Liver (tissue), 9 donors: ENCODE data around the gene COL8A2. TPM values are rescaled to one million over a fixed set of nuclear protein-coding genes. Genes with fewer than 3 reads are reported as not detected.
A peak's percentile ranks its signal among the peaks of the same experiment; 100 is the strongest.

Experiments
- DNase-seq: peaks from one replicate; pipeline ENCODE4 v3.0.0-alpha.2; 2017; ENCODE audit warnings: low spot score
- H3K27ac ChIP-seq, 2 donors: one replicate each; pipeline ENCODE4 v1.7.0; 2013; ENCODE audit warnings: inconsistent platforms in 2 of 2, low read length in 2 of 2, control low read depth in 1 of 2, low read depth in 1 of 2, mild to moderate bottlenecking in 1 of 2
- H3K27me3 ChIP-seq, 4 donors: one replicate each; pipeline versions ENCODE4 v1.6.1 to v1.7.0; 2013; ENCODE audit warnings: low read length in 3 of 4, inconsistent platforms in 1 of 4, mild to moderate bottlenecking in 1 of 4, moderate library complexity in 1 of 4; ENCODE audit not compliant: control insufficient read depth in 4 of 4, insufficient read depth in 4 of 4
- H3K36me3 ChIP-seq, 4 donors: one replicate each; pipeline versions ENCODE4 v1.6.1 to v1.7.0; 2013; ENCODE audit warnings: low read length in 3 of 4, mild to moderate bottlenecking in 3 of 4, low read depth in 1 of 4, moderate library complexity in 1 of 4; ENCODE audit not compliant: control insufficient read depth in 4 of 4, insufficient read depth in 3 of 4
- H3K4me1 ChIP-seq, 4 donors: one replicate each; pipeline versions ENCODE4 v1.6.1 to v1.7.0; 2013; ENCODE audit warnings: low read length in 3 of 4, mild to moderate bottlenecking in 3 of 4, moderate library complexity in 1 of 4; ENCODE audit not compliant: control insufficient read depth in 4 of 4, insufficient read depth in 4 of 4
- H3K4me3 ChIP-seq, 3 donors: one replicate each; pipeline versions ENCODE4 v1.6.1 to v1.7.0; 2013; ENCODE audit warnings: low read length in 3 of 3, control low read depth in 1 of 3, low read depth in 1 of 3, mild to moderate bottlenecking in 1 of 3
- H3K9ac ChIP-seq, 2 donors: one replicate each; pipeline ENCODE4 v1.7.0; 2013; ENCODE audit warnings: low read length in 2 of 2, mild to moderate bottlenecking in 2 of 2, moderate library complexity in 2 of 2, control low read depth in 1 of 2, low read depth in 1 of 2
- H3K9me3 ChIP-seq, 4 donors: one replicate each; pipeline versions ENCODE4 v1.6.1 to v1.7.0; 2013; ENCODE audit warnings: low read length in 3 of 4; ENCODE audit not compliant: control insufficient read depth in 4 of 4
- CTCF ChIP-seq: fragments of 150-350 bp; IDR thresholded peaks from 2 replicates; pipeline ENCODE4 v1.5.1; 2017; ENCODE audit warnings: improper control_type of control experiment, low read depth, low read length; ENCODE audit not compliant: missing input control
- EGR1 ChIP-seq, 2 donors: IDR thresholded peaks; 2 replicates each; pipeline ENCODE4 v1.6.1; 2016 to 2018; ENCODE audit warnings: antibody characterized with exemption in 2 of 2, low read depth in 2 of 2
- FOXA1 ChIP-seq: IDR thresholded peaks from 2 replicates; pipeline ENCODE4 v1.6.1; 2016; ENCODE audit warnings: antibody characterized with exemption
- FOXA2 ChIP-seq: IDR thresholded peaks from 2 replicates; pipeline ENCODE4 v1.6.1; 2016; ENCODE audit warnings: antibody characterized with exemption
- GABPA ChIP-seq, 2 donors: IDR thresholded peaks in 1 of 2; conservative IDR thresholded peaks in 1 of 2; 2 replicates each; pipeline ENCODE4 v1.6.1; 2016; ENCODE audit warnings: antibody characterized with exemption in 2 of 2, mild to moderate bottlenecking in 1 of 2, moderate library complexity in 1 of 2
- HNF4A ChIP-seq, 2 donors: conservative IDR thresholded peaks; 2 replicates each; pipeline ENCODE4 v1.6.1; 2016; ENCODE audit warnings: antibody characterized with exemption in 2 of 2, mild to moderate bottlenecking in 2 of 2
- HNF4G ChIP-seq: IDR thresholded peaks from 2 replicates; pipeline ENCODE4 v1.6.1; 2016; ENCODE audit warnings: antibody characterized with exemption
- JUND ChIP-seq, 2 donors: IDR thresholded peaks; 2 replicates each; pipeline ENCODE4 v1.6.1; 2016; ENCODE audit warnings: antibody characterized with exemption in 2 of 2
- MAX ChIP-seq: IDR thresholded peaks from 2 replicates; pipeline ENCODE4 v1.6.1; 2016; ENCODE audit warnings: antibody characterized with exemption
- RAD21 ChIP-seq, 2 donors: IDR thresholded peaks; 2 replicates each; pipeline ENCODE4 v1.6.1; 2016; ENCODE audit warnings: antibody characterized with exemption in 2 of 2, mild to moderate bottlenecking in 2 of 2
- SP1 ChIP-seq: IDR thresholded peaks from 2 replicates; pipeline ENCODE4 v1.6.1; 2018; ENCODE audit warnings: antibody characterized with exemption, mild to moderate bottlenecking
- WGBS: extraction: QIAGEN DNeasy Blood & Tissue Kit; methylation state at CpG from one replicate; pipeline ENCODE4 v1.1.7; 2013; 5-methylcytosine and 5-hydroxymethylcytosine counted together
- polyA plus RNA-seq, 2 donors: library from polyadenylated mRNA; stranded (reverse) in 1 of 2; unstranded in 1 of 2; fragments of 200-250 nt in 1 of 2; fragments of >200 nt in 1 of 2; fragmentation: Nextera tagmentation in 1 of 2; extraction: Ambion mirVana in 1 of 2; gene quantifications; one replicate each; pipeline versions ENCODE4 v1.2.1 to v1.2.3, GENCODE V29; 2013 to 2015
- total RNA-seq, 2 donors: library from RNA; depleted of rRNA; stranded (reverse); fragments of >200 nt; gene quantifications; one replicate each; pipeline ENCODE4 v1.2.3, GENCODE V29; 2014
- TF ChIP-seq, protein P1 (sequence below): IDR thresholded peaks from 2 replicates; pipeline ENCODE4 v1.6.1; 2016; ENCODE audit warnings: antibody characterized with exemption
- TF ChIP-seq, protein P2 (sequence below): IDR thresholded peaks from 2 replicates; pipeline ENCODE4 v1.6.1; 2016; ENCODE audit warnings: antibody characterized with exemption
- TF ChIP-seq, protein P3 (sequence below): IDR thresholded peaks from 2 replicates; pipeline ENCODE4 v1.6.1; 2016; ENCODE audit warnings: antibody characterized with exemption, mild to moderate bottlenecking
- donor health status: healthy.
- donor health status: healthy.
- donor health status: healthy.
- donor health status: healthy.
- donor health status: healthy.

Gene COL8A2
- total and polyA plus RNA-seq, 4 donors, result 0.04 to 0.47 (median 0.35) TPM

GRCh38 chr1:36161641-36162531 lies 36.9 kb upstream of the COL8A2 start:
- no peak for DNase-seq
- Histone ChIP-seq H3K9me3 (no peaks in the 10 kb centered on the region), H3K27ac (peak overlapping the region; percentile 42 to 75), H3K4me3 (no peak overlapping the region), H3K9ac (peak overlapping the region in 1 of 2 donors; percentile 33), H3K27me3 (no peaks in the 10 kb centered on the region), H3K4me1 (peaks cover 3 to 28% (median 7%) of the 10 kb centered on the region in 4 donors), H3K36me3 (no peaks in the 10 kb centered on the region)
- whole genome bisulfite sequencing, result 56% methylated on average over 14 of the region's 14 CpGs
- TF ChIP-seq, protein P1, sequence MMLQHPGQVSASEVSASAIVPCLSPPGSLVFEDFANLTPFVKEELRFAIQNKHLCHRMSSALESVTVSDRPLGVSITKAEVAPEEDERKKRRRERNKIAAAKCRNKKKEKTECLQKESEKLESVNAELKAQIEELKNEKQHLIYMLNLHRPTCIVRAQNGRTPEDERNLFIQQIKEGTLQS, result no peak
- no peak for TF ChIP-seq HNF4A (conservative IDR thresholded peaks at IDR 0.05)
- TF ChIP-seq HNF4G, result no peak
- TF ChIP-seq, protein P2, sequence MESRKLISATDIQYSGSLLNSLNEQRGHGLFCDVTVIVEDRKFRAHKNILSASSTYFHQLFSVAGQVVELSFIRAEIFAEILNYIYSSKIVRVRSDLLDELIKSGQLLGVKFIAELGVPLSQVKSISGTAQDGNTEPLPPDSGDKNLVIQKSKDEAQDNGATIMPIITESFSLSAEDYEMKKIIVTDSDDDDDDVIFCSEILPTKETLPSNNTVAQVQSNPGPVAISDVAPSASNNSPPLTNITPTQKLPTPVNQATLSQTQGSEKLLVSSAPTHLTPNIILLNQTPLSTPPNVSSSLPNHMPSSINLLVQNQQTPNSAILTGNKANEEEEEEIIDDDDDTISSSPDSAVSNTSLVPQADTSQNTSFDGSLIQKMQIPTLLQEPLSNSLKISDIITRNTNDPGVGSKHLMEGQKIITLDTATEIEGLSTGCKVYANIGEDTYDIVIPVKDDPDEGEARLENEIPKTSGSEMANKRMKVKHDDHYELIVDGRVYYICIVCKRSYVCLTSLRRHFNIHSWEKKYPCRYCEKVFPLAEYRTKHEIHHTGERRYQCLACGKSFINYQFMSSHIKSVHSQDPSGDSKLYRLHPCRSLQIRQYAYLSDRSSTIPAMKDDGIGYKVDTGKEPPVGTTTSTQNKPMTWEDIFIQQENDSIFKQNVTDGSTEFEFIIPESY, result no peak
- no peak for TF ChIP-seq FOXA1
- TF ChIP-seq MAX, result no peak
- TF ChIP-seq EGR1 (IDR thresholded peaks at IDR 0.05; ENCODE audit: low read depth in 2 of 2), result no peak
- TF ChIP-seq, protein P3, sequence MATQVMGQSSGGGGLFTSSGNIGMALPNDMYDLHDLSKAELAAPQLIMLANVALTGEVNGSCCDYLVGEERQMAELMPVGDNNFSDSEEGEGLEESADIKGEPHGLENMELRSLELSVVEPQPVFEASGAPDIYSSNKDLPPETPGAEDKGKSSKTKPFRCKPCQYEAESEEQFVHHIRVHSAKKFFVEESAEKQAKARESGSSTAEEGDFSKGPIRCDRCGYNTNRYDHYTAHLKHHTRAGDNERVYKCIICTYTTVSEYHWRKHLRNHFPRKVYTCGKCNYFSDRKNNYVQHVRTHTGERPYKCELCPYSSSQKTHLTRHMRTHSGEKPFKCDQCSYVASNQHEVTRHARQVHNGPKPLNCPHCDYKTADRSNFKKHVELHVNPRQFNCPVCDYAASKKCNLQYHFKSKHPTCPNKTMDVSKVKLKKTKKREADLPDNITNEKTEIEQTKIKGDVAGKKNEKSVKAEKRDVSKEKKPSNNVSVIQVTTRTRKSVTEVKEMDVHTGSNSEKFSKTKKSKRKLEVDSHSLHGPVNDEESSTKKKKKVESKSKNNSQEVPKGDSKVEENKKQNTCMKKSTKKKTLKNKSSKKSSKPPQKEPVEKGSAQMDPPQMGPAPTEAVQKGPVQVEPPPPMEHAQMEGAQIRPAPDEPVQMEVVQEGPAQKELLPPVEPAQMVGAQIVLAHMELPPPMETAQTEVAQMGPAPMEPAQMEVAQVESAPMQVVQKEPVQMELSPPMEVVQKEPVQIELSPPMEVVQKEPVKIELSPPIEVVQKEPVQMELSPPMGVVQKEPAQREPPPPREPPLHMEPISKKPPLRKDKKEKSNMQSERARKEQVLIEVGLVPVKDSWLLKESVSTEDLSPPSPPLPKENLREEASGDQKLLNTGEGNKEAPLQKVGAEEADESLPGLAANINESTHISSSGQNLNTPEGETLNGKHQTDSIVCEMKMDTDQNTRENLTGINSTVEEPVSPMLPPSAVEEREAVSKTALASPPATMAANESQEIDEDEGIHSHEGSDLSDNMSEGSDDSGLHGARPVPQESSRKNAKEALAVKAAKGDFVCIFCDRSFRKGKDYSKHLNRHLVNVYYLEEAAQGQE, result no peak
- TF ChIP-seq SP1, result no peak
- TF ChIP-seq GABPA (IDR thresholded peaks at IDR 0.05 in 1 of 2, conservative IDR thresholded peaks at IDR 0.05 in 1 of 2), result no peak
- no peak for TF ChIP-seq CTCF
- no peak for TF ChIP-seq FOXA2
- TF ChIP-seq RAD21 (IDR thresholded peaks at IDR 0.05), result no peak
- no peak for TF ChIP-seq JUND (IDR thresholded peaks at IDR 0.05)
